ENCODE results near the gene ZSCAN4. TPM values are rescaled to one million over a fixed set of nuclear protein-coding genes. Genes with fewer than 3 reads are reported as not detected.

Gene ZSCAN4
- total and polyA plus RNA-seq, 9 of the 15 experiments (the other 6 are each of a cell fraction or from before 2014, with no cell fraction given) = not detected

GRCh38 chr19:57632987-57633831, 35.5 kb upstream of the ZSCAN4 start, which contains the start of gene ZNF211 (continued):
- TF ChIP-seq, protein P1, sequence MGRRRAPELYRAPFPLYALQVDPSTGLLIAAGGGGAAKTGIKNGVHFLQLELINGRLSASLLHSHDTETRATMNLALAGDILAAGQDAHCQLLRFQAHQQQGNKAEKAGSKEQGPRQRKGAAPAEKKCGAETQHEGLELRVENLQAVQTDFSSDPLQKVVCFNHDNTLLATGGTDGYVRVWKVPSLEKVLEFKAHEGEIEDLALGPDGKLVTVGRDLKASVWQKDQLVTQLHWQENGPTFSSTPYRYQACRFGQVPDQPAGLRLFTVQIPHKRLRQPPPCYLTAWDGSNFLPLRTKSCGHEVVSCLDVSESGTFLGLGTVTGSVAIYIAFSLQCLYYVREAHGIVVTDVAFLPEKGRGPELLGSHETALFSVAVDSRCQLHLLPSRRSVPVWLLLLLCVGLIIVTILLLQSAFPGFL (CRISPR knock-in tag; IDR thresholded peaks at IDR 0.05) = peak; percentile 90; the same call in 1 of the 2 replicates
- TF ChIP-seq PTTG1 (tag; IDR thresholded peaks at IDR 0.05; ENCODE audit: low read depth) (no peak), KDM5B (IDR thresholded peaks at IDR 0.05; ENCODE audit: insufficient replicate concordance, low read depth, low read length) (peak; percentile 55), CHD2 (IDR thresholded peaks at IDR 0.05; ENCODE audit: low read depth, low read length) (peak; percentile 66), MXI1 (IDR thresholded peaks at IDR 0.05; ENCODE audit: low read depth, low read length) (0 out of 2 replicates have a peak, but pooled peaks have one; percentile 19), SNRNP70 (optimal IDR thresholded peaks at IDR 0.05; ENCODE audit: low read depth, low read length) (no peak), ZNF324 (CRISPR knock-in tag; IDR thresholded peaks at IDR 0.05) (no peak), GABPB1 (CRISPR knock-in tag; IDR thresholded peaks at IDR 0.05) (peak; percentile 93), NFIC (IDR thresholded peaks at IDR 0.05) (peak; percentile 80), CREB3L1 (IDR thresholded peaks at IDR 0.05; ENCODE audit: borderline replicate concordance, low read depth) (peak; percentile 76; the same call in 1 of the 2 replicates), ELF4 (CRISPR knock-in tag; IDR thresholded peaks at IDR 0.05) (peak; percentile 68; the same call in 1 of the 2 replicates), ZNF143 (CRISPR knock-in tag; IDR thresholded peaks at IDR 0.05) (peak; percentile 91), PCBP1 (IDR thresholded peaks at IDR 0.05; ENCODE audit: low read depth, low read length, poor library complexity, severe bottlenecking) (no peak), MAZ (CRISPR knock-in tag; conservative IDR thresholded peaks at IDR 0.05 in 1 of 2, IDR thresholded peaks at IDR 0.05 in 1 of 2) (peak; percentile 73 to 82), ELF2 (CRISPR knock-in tag; IDR thresholded peaks at IDR 0.05) (peak; percentile 68), RBBP5 (IDR thresholded peaks at IDR 0.05; ENCODE audit: borderline replicate concordance, insufficient read depth, low read length, poor library complexity, severe bottlenecking) (peak; percentile 82), TAF7 (tag; IDR thresholded peaks at IDR 0.05) (0 out of 2 replicates have a peak, but pooled peaks have one; percentile 29), GABPA (tag; conservative IDR thresholded peaks at IDR 0.05; ENCODE audit: low read depth) (peak; percentile 94)
- TF ChIP-seq, protein P2, sequence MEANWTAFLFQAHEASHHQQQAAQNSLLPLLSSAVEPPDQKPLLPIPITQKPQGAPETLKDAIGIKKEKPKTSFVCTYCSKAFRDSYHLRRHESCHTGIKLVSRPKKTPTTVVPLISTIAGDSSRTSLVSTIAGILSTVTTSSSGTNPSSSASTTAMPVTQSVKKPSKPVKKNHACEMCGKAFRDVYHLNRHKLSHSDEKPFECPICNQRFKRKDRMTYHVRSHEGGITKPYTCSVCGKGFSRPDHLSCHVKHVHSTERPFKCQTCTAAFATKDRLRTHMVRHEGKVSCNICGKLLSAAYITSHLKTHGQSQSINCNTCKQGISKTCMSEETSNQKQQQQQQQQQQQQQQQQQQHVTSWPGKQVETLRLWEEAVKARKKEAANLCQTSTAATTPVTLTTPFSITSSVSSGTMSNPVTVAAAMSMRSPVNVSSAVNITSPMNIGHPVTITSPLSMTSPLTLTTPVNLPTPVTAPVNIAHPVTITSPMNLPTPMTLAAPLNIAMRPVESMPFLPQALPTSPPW (CRISPR knock-in tag; IDR thresholded peaks at IDR 0.05) = peak; percentile 95
- TF ChIP-seq, protein P3, sequence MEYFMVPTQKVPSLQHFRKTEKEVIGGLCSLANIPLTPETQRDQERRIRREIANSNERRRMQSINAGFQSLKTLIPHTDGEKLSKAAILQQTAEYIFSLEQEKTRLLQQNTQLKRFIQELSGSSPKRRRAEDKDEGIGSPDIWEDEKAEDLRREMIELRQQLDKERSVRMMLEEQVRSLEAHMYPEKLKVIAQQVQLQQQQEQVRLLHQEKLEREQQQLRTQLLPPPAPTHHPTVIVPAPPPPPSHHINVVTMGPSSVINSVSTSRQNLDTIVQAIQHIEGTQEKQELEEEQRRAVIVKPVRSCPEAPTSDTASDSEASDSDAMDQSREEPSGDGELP (CRISPR knock-in tag; IDR thresholded peaks at IDR 0.05; ENCODE audit: borderline replicate concordance) = peak; percentile 88
- TF ChIP-seq, protein P4, sequence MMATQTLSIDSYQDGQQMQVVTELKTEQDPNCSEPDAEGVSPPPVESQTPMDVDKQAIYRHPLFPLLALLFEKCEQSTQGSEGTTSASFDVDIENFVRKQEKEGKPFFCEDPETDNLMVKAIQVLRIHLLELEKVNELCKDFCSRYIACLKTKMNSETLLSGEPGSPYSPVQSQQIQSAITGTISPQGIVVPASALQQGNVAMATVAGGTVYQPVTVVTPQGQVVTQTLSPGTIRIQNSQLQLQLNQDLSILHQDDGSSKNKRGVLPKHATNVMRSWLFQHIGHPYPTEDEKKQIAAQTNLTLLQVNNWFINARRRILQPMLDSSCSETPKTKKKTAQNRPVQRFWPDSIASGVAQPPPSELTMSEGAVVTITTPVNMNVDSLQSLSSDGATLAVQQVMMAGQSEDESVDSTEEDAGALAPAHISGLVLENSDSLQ (IDR thresholded peaks at IDR 0.05) = peak; percentile 99
